K562 (cell line): Measurements from ENCODE around the gene HIRIP3. TPM values are rescaled to one million over a fixed set of nuclear protein-coding genes. Genes with fewer than 3 reads are reported as not detected.

Experiments used
- BCL6 ChIP-seq: fragments of 250-450 bp; sonication (Bioruptor Pico); IDR thresholded peaks from 2 replicates; pipeline ENCODE4 v1.4.0; 2020
- JUN ChIP-seq, 2 experiments: sonication (generic) in 1 of 2; formaldehyde crosslinking in 1 of 2; IDR thresholded peaks; 2 replicates each; pipeline versions ENCODE4 v1.6.1 to v1.8.0; 2012 to 2022; ENCODE audit warnings: borderline replicate concordance in 2 of 2, mild to moderate bottlenecking in 2 of 2, improper control_type of control experiment in 1 of 2, low read depth in 1 of 2, low read length in 1 of 2, missing genetic modification reagents in 1 of 2
- MCM7 ChIP-seq, 2 experiments: fragments of 450-650 bp; IDR thresholded peaks; 2 replicates each; pipeline ENCODE4 v1.6.1; 2016 to 2018
- NR4A1 ChIP-seq, 2 experiments: fragments of 250-450 bp in 1 of 2; fragments of 450-650 bp in 1 of 2; sonication (Bioruptor Pico) in 1 of 2; IDR thresholded peaks; 2 replicates each; pipeline versions ENCODE4 v1.4.0 to v1.6.1; 2016 to 2020; ENCODE audit warnings: mild to moderate bottlenecking in 2 of 2, missing compliant biosample characterization in 1 of 2, missing genetic modification characterization in 1 of 2, moderate library complexity in 1 of 2
- RNF2 ChIP-seq: sonication (generic); IDR thresholded peaks from 2 replicates; pipeline ENCODE4 v1.6.1; 2016
- SAP30 ChIP-seq: fragments of 200-600 bp; sonication (generic); IDR thresholded peaks from 2 replicates; pipeline ENCODE4 v1.6.1; 2012; ENCODE audit warnings: borderline replicate concordance, low read depth, mild to moderate bottlenecking, moderate library complexity, low read length, control low read depth, inconsistent platforms; ENCODE audit not compliant: insufficient read depth, poor library complexity, severe bottlenecking
- SMARCE1 ChIP-seq: fragments of 450-650 bp; IDR thresholded peaks from 2 replicates; pipeline ENCODE4 v1.7.1; 2016; ENCODE audit warnings: mild to moderate bottlenecking
- SNIP1 ChIP-seq: fragments of 450-650 bp; IDR thresholded peaks from 2 replicates; pipeline ENCODE4 v1.7.1; 2017; ENCODE audit warnings: low read depth, mild to moderate bottlenecking
- SP1 ChIP-seq: sonication (generic); formaldehyde crosslinking; IDR thresholded peaks from 2 replicates; pipeline ENCODE4 v1.8.1; 2022; ENCODE audit warnings: mild to moderate bottlenecking, missing genetic modification reagents
- SREBF1 ChIP-seq: fragments of 150-350 bp; IDR thresholded peaks from 2 replicates; pipeline ENCODE4 v1.6.1; 2014; ENCODE audit warnings: antibody characterized with exemption, low read depth, low read length, borderline replicate concordance
- TAF15 ChIP-seq: fragments of 200-400 bp; formaldehyde crosslinking; IDR thresholded peaks from 2 replicates; pipeline ENCODE4 v1.6.1; 2017; ENCODE audit warnings: mild to moderate bottlenecking, low read depth, low read length, moderate library complexity
- TGIF2 ChIP-seq: sonication (generic); formaldehyde crosslinking; IDR thresholded peaks from 2 replicates; pipeline ENCODE4 v1.8.1; 2022; ENCODE audit warnings: mild to moderate bottlenecking, missing genetic modification reagents, moderate library complexity
- ZNF551 ChIP-seq: fragments of 250-450 bp; sonication (Bioruptor Pico); IDR thresholded peaks from 2 replicates; pipeline ENCODE4 v1.5.0; 2021; ENCODE audit warnings: mild to moderate bottlenecking, moderate library complexity
- ZNF586 ChIP-seq: fragments of 450-650 bp; formaldehyde crosslinking; conservative IDR thresholded peaks from 2 replicates; pipeline ENCODE4 v1.4.0; 2020; ENCODE audit warnings: mild to moderate bottlenecking, moderate library complexity
- ZNF780A ChIP-seq: fragments of 250-450 bp; sonication (Bioruptor Pico); IDR thresholded peaks from 2 replicates; pipeline ENCODE4 v1.5.0; 2021; ENCODE audit warnings: mild to moderate bottlenecking
- polyA plus RNA-seq, 8 experiments: library from polyadenylated mRNA; depleted of rRNA in 4 of 8; stranded (reverse) in 5 of 8; unstranded in 3 of 8; fragments of >200 nt; fragmentation: Nextera tagmentation in 2 of 8; fragmentation: Illumina TruSeq in 1 of 8; extraction: Ambion mirVana in 2 of 8; extraction: Trizol in 1 of 8; gene quantifications; 2 replicates each; pipeline versions ENCODE4 v1.2.1 to v1.2.3, GENCODE V29; 2011 to 2014; ENCODE audit warnings: inconsistent platforms in 1 of 8, missing spikeins in 1 of 8
- total RNA-seq, 7 experiments: library from RNA; depleted of rRNA in 6 of 7; stranded (reverse); fragments of >200 nt in 6 of 7; fragmentation: Illumina TruSeq in 2 of 7; extraction: Trizol in 2 of 7; gene quantifications; 2 replicates each; pipeline versions ENCODE4 v1.2.1 to v1.2.3, GENCODE V29; 2011 to 2021; ENCODE audit warnings: low replicate concordance in 1 of 7
- TF ChIP-seq, protein P1 (sequence below): sonication (generic); formaldehyde crosslinking; IDR thresholded peaks from 2 replicates; pipeline ENCODE4 v1.8.0; 2022; ENCODE audit warnings: missing genetic modification reagents, mild to moderate bottlenecking, borderline replicate concordance
- TF ChIP-seq, protein P2 (sequence below): fragments of 250-450 bp; sonication (Bioruptor Pico); IDR thresholded peaks from 2 replicates; pipeline ENCODE4 v1.5.0; 2022; ENCODE audit warnings: mild to moderate bottlenecking
- TF ChIP-seq, protein P3 (sequence below): fragments of 450-650 bp; IDR thresholded peaks from 2 replicates; pipeline ENCODE4 v1.6.1; 2017; ENCODE audit warnings: antibody characterized with exemption, mild to moderate bottlenecking

HIRIP3 gene
- total and polyA plus RNA-seq, 9 of the 15 experiments (the other 6 are each of a cell fraction or from before 2014, with no cell fraction given) = 3.3 to 38.2 (median 18.2) TPM

DNA sequence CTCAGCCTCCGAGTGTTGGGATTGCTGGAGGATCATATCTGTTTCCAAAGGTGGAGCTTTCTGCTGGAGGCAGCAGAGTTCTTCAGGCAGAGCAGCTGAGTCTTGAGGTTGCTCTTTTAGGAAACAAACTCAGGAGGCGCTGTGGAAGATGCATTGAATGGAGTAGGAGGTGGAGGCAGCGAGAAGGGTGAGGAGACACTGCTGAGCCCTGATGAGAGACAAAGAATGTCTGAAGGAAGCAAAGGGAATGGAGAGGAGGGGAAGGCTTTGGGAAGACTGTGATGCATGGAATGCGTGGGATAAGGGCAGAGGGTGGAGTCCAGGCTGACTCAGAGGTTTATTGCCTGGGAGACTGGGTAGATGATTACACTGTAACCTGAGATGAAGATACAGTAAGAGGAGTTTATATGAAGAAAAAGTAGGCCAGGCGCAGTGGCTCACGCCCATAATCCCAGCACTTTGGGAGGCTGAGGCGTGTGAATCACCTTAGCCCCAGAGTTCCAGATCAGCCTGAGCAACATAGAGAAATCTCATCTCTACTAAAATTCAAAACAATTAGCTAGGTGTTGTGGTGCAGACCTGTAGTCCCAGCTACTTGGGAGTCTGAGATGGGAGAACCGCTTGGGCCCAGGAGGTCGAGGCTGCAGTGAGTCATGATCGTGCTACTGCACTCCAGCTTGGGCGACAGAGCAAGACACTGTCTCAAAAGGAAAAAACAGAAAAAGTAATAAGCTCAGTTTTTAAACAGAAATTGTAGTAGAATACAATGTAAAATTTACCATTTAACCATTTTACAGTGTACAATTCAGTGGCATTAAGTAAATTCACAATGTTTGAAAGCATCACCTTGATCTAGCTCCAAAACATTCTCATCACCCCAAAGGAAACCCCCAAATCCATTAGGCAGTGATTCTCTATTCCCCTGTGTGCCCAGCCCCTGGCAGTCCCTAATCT, 51.3 kb downstream of the HIRIP3 start (continued):
- TF ChIP-seq, protein P1, sequence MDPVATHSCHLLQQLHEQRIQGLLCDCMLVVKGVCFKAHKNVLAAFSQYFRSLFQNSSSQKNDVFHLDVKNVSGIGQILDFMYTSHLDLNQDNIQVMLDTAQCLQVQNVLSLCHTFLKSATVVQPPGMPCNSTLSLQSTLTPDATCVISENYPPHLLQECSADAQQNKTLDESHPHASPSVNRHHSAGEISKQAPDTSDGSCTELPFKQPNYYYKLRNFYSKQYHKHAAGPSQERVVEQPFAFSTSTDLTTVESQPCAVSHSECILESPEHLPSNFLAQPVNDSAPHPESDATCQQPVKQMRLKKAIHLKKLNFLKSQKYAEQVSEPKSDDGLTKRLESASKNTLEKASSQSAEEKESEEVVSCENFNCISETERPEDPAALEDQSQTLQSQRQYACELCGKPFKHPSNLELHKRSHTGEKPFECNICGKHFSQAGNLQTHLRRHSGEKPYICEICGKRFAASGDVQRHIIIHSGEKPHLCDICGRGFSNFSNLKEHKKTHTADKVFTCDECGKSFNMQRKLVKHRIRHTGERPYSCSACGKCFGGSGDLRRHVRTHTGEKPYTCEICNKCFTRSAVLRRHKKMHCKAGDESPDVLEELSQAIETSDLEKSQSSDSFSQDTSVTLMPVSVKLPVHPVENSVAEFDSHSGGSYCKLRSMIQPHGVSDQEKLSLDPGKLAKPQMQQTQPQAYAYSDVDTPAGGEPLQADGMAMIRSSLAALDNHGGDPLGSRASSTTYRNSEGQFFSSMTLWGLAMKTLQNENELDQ (CRISPR knock-in tag) = no peak
- TF ChIP-seq SNIP1 (no peak), MCM7 (IDR thresholded peaks at IDR 0.05) (no peak), JUN (IDR thresholded peaks at IDR 0.05; ENCODE audit: borderline replicate concordance, low read depth, low read length) (peak; percentile 51; the same call in 1 of the 2 replicates), JUN (CRISPR knock-in tag; IDR thresholded peaks at IDR 0.05; ENCODE audit: borderline replicate concordance) (no peak), SMARCE1 (peak; percentile 6; the same call in 1 of the 2 replicates), BCL6 (CRISPR knock-in tag) (no peak), RNF2 (0 out of 2 replicates have a peak, but pooled peaks have one; percentile 12), ZNF551 (CRISPR knock-in tag) (no peak), SREBF1 (no peak), TGIF2 (CRISPR knock-in tag) (no peak), ZNF586 (CRISPR knock-in tag) (no peak), NR4A1 (CRISPR knock-in tag; IDR thresholded peaks at IDR 0.05) (no peak), NR4A1 (tag; IDR thresholded peaks at IDR 0.05) (no peak), SP1 (peak; percentile 48; the same call in 1 of the 2 replicates), TAF15 (no peak), SAP30 (no peak), ZNF780A (CRISPR knock-in tag) (no peak)
- TF ChIP-seq, protein P2, sequence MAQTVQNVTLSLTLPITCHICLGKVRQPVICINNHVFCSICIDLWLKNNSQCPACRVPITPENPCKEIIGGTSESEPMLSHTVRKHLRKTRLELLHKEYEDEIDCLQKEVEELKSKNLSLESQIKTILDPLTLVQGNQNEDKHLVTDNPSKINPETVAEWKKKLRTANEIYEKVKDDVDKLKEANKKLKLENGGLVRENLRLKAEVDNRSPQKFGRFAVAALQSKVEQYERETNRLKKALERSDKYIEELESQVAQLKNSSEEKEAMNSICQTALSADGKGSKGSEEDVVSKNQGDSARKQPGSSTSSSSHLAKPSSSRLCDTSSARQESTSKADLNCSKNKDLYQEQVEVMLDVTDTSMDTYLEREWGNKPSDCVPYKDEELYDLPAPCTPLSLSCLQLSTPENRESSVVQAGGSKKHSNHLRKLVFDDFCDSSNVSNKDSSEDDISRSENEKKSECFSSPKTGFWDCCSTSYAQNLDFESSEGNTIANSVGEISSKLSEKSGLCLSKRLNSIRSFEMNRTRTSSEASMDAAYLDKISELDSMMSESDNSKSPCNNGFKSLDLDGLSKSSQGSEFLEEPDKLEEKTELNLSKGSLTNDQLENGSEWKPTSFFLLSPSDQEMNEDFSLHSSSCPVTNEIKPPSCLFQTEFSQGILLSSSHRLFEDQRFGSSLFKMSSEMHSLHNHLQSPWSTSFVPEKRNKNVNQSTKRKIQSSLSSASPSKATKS (CRISPR knock-in tag) = no peak
- TF ChIP-seq, protein P3, sequence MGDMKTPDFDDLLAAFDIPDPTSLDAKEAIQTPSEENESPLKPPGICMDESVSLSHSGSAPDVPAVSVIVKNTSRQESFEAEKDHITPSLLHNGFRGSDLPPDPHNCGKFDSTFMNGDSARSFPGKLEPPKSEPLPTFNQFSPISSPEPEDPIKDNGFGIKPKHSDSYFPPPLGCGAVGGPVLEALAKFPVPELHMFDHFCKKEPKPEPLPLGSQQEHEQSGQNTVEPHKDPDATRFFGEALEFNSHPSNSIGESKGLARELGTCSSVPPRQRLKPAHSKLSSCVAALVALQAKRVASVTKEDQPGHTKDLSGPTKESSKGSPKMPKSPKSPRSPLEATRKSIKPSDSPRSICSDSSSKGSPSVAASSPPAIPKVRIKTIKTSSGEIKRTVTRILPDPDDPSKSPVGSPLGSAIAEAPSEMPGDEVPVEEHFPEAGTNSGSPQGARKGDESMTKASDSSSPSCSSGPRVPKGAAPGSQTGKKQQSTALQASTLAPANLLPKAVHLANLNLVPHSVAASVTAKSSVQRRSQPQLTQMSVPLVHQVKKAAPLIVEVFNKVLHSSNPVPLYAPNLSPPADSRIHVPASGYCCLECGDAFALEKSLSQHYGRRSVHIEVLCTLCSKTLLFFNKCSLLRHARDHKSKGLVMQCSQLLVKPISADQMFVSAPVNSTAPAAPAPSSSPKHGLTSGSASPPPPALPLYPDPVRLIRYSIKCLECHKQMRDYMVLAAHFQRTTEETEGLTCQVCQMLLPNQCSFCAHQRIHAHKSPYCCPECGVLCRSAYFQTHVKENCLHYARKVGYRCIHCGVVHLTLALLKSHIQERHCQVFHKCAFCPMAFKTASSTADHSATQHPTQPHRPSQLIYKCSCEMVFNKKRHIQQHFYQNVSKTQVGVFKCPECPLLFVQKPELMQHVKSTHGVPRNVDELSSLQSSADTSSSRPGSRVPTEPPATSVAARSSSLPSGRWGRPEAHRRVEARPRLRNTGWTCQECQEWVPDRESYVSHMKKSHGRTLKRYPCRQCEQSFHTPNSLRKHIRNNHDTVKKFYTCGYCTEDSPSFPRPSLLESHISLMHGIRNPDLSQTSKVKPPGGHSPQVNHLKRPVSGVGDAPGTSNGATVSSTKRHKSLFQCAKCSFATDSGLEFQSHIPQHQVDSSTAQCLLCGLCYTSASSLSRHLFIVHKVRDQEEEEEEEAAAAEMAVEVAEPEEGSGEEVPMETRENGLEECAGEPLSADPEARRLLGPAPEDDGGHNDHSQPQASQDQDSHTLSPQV = no peak
